Endothelial cell (in vitro differentiated cells): Measurements from ENCODE around the gene MAP3K5. TPM values are rescaled to one million over a fixed set of nuclear protein-coding genes. Genes with fewer than 3 reads are reported as not detected.

Source experiments
- DNase-seq: peaks from one replicate; pipeline ENCODE4 v3.0.0; 2021; ENCODE audit warnings: low spot score
- H3K27ac Mint-ChIP-seq: one replicate; pipeline ENCODE4 v1.8.0; 2021; ENCODE audit warnings: mixed read lengths, inconsistent platforms; ENCODE audit not compliant: unreplicated experiment
- H3K27me3 Mint-ChIP-seq: one replicate; pipeline ENCODE4 v1.8.0; 2021; ENCODE audit warnings: mild to moderate bottlenecking, moderate library complexity, mixed read lengths, inconsistent platforms; ENCODE audit not compliant: unreplicated experiment
- H3K36me3 Mint-ChIP-seq: one replicate; pipeline ENCODE4 v1.8.0; 2021; ENCODE audit warnings: mild to moderate bottlenecking, low read depth, mixed read lengths, inconsistent platforms; ENCODE audit not compliant: unreplicated experiment
- H3K4me1 Mint-ChIP-seq: one replicate; pipeline ENCODE4 v1.8.0; 2021; ENCODE audit warnings: mild to moderate bottlenecking, mixed read lengths, inconsistent platforms; ENCODE audit not compliant: unreplicated experiment
- H3K4me3 Mint-ChIP-seq: one replicate; pipeline ENCODE4 v1.8.0; 2021; ENCODE audit warnings: mild to moderate bottlenecking, mixed read lengths, inconsistent platforms; ENCODE audit not compliant: unreplicated experiment
- H3K9me3 Mint-ChIP-seq: one replicate; pipeline ENCODE4 v1.8.0; 2021; ENCODE audit warnings: mixed read lengths, inconsistent platforms; ENCODE audit not compliant: unreplicated experiment
- total RNA-seq: library from RNA; stranded (reverse); fragmentation: NEBNext Ultra II Directional; extraction: Animal tissue kit (Norgen Biotek cat#: 25700); gene quantifications from one replicate; pipeline ENCODE4 v1.2.1, GENCODE V29; 2021; ENCODE audit not compliant: unreplicated experiment
- TF ChIP-seq, protein P1 (sequence below): fragments of 200-600 bp; sonication (generic); IDR thresholded peaks from one replicate; pipeline ENCODE4 v1.5.0; 2021; ENCODE audit warnings: antibody characterized with exemption; ENCODE audit not compliant: unreplicated experiment

The MAP3K5 gene
- total RNA-seq, 1 donor from 2014 or later = 0.33 TPM

DNA sequence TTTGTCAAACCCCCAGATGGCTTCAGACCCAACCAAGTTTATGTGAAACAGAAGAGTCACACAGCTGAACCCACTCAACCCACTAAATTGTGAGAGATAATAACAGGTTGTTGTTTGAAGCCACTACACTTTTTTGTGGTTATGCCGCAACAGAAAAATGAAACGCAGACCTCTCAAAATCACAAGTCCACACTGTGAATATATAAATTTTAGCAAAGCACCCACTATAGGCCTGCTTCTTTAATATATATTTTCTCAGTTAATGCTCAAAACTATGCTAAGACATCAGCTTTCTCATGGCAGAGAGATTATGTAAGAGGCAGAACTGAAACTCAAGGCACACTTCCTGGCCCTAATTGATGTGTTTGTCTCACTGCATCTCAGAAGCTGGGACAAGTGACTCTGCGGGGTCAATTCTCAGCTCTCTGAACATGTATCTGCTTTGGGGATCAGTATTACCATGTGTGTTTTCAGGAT is 27.7 kb downstream of the MAP3K5 start:
- Mint-ChIP-seq H3K27me3 (no peaks in the 10 kb centered on the region), H3K27ac (no peak overlapping the region), H3K4me3 (no peak overlapping the region)

DNA sequence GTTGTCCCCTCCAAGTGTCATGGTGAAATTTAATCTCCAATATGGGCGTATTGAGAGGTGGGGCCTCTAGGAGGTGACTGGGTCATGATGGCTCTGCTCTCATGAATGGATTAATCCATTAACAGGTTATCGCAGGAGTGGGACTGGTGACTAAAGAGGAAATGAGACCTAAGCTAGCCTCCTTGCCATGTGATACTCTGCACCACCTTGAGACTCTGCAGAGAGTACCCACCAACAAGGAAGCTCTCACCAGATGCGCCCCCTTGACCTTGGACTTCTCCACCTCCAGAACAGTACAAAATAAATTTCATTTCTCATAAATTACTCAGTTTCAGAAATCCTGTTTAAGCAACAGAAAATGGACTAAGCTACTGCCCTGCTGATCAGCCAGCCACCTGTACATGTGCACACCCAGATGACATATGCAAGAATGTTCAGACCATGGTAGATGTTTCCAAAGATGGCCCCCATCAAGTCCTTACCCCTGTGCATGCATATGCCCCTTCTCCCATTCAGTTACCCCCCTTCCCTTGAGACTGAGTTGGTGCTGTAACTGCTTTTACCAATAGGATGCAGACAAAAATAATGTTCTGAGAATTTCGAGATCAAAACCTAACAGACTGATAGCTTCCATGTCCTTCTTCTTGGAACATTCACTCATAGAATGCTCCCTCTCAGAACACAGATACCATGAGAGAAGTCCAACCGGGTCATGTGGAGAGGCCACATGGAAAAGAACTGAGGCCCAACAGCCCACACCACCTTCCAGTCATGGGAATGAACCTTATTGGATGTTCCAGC is 28.4 kb downstream of the MAP3K5 start:
- H3K4me3 Mint-ChIP-seq = no peak overlapping the region
- no peak overlapping the region for H3K27ac Mint-ChIP-seq
- TF ChIP-seq, protein P1, sequence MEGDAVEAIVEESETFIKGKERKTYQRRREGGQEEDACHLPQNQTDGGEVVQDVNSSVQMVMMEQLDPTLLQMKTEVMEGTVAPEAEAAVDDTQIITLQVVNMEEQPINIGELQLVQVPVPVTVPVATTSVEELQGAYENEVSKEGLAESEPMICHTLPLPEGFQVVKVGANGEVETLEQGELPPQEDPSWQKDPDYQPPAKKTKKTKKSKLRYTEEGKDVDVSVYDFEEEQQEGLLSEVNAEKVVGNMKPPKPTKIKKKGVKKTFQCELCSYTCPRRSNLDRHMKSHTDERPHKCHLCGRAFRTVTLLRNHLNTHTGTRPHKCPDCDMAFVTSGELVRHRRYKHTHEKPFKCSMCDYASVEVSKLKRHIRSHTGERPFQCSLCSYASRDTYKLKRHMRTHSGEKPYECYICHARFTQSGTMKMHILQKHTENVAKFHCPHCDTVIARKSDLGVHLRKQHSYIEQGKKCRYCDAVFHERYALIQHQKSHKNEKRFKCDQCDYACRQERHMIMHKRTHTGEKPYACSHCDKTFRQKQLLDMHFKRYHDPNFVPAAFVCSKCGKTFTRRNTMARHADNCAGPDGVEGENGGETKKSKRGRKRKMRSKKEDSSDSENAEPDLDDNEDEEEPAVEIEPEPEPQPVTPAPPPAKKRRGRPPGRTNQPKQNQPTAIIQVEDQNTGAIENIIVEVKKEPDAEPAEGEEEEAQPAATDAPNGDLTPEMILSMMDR = no peak
- H3K9me3 Mint-ChIP-seq = no peaks in the 10 kb centered on the region
- no peaks in the 10 kb centered on the region for H3K36me3 Mint-ChIP-seq
- DNase-seq = no peak
- no peaks in the 10 kb centered on the region for H3K27me3 Mint-ChIP-seq
- H3K4me1 Mint-ChIP-seq = peaks cover 8% of the 10 kb centered on the region

More for the DNA sequence above, 27.7 kb downstream of the MAP3K5 start:
- Mint-ChIP-seq H3K9me3 (no peaks in the 10 kb centered on the region), H3K36me3 (no peaks in the 10 kb centered on the region), H3K4me1 (peaks cover 8% of the 10 kb centered on the region)
- DNase-seq = no peak
- TF ChIP-seq, protein P1 = no peak

DNA sequence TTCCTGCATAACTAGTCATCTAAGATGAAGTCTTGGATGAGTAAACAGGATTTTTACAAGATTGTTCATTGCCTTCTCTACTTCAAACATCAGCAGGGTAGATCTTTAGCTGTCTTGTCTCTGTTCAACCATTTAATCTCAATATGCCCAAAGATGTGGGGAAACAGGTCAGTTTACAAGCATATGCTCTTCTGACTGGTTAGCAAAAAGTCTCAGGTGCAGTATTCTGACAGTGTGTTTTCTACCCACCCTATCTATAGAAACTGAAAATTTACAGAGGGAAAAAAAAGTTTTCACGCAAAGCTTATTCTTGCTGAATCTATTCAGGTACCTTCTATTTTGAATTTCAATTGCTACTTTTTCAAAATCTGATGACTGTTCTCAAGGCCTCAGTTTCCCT is 29.0 kb downstream of the MAP3K5 start:
- Mint-ChIP-seq H3K9me3 (no peaks in the 10 kb centered on the region), H3K27me3 (no peaks in the 10 kb centered on the region), H3K27ac (no peak overlapping the region), H3K4me3 (no peak overlapping the region), H3K36me3 (no peaks in the 10 kb centered on the region), H3K4me1 (peaks cover 8% of the 10 kb centered on the region)
- DNase-seq = no peak
- TF ChIP-seq, protein P1 = no peak

DNA sequence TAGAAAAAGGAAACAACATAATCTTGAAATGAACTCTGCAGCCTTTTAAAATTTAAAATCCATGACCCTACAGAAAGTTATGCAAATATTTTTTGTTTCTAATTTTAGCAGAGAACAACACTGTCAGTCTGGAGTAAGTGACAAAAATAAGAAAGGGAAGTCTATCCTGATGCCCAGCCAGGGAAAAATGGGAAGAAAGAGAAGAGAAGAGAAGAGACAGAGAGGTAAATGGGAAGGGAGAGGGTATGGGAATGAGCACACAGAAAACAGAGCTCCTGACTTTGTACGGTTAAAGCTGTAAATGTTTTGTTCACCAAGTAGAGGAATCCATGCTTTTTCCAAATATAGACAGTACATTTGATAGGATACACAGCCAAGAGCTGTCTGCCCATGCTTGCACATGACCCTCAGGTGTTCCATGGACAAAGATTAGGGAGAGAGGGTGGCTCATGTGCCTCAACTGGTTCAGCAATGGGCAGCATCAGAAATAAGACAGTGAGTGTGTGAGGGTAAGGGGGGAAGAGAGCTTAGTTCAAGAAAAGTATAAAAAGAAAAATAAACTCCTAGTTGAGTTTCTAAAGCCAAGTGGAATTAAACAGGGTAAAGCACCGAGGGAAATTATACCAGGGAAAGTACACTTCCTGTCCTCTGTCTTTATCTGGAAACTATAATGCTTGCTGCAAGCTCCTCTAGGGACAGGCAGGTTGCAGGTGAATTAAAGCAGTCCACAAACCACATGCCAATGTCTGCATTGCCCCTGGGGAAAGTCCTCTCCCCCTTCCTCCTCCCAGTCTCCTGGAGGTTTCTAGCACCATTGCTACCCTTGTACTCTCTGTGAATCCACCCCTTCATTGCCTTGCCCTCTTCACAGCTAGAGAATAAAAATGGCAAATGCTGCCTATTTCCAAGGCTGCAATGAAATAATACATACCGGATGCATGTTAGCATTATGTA is 30.0 kb downstream of the MAP3K5 start:
- no peaks in the 10 kb centered on the region for H3K27me3 Mint-ChIP-seq
- H3K36me3 Mint-ChIP-seq = no peaks in the 10 kb centered on the region
- TF ChIP-seq, protein P1 = no peak
- H3K9me3 Mint-ChIP-seq = no peaks in the 10 kb centered on the region
- DNase-seq = no peak
- H3K4me3 Mint-ChIP-seq = no peak overlapping the region
- H3K27ac Mint-ChIP-seq = no peak overlapping the region
- H3K4me1 Mint-ChIP-seq = peaks cover 8% of the 10 kb centered on the region
